OCI-LY7 (cell line): Measurements from ENCODE around the gene GPHA2.

Experiments used
- CTCF ChIP-seq: fragments of 200-600 bp; sonication (generic); conservative IDR thresholded peaks from 2 replicates; pipeline ENCODE4 v1.5.1; 2014; ENCODE audit warnings: mild to moderate bottlenecking, antibody characterized with exemption, low read length, moderate library complexity, mixed read lengths
- EZH2phosphoT487 ChIP-seq: fragments of 200-600 bp; sonication (generic); IDR thresholded peaks from 2 replicates; pipeline ENCODE4 v1.6.1; 2018; ENCODE audit warnings: low read depth, borderline replicate concordance, mild to moderate bottlenecking, mixed run types, antibody characterized with exemption, low read length, moderate library complexity, mixed read lengths

- TF ChIP-seq CTCF, result no peak
- TF ChIP-seq EZH2phosphoT487, result no peak
Measured at GRCh38 chr11:64900774-64901173, 34.9 kb downstream of the GPHA2 start.
